GM18499 (cell line): ENCODE measurements around the gene TLE7.

Experiments used
- ATAC-seq: cut with Tn5 transposase; IDR thresholded peaks from one replicate; pipeline ENCODE4 v1.9.1; 2021; ENCODE audit warnings: moderate number of reproducible peaks; ENCODE audit not compliant: insufficient read depth, unreplicated experiment

Gene TLE7

GRCh38 chr16:71453036-71453435, 11.2 kb upstream of the TLE7 start:
- ATAC-seq, result no peak

DNA sequence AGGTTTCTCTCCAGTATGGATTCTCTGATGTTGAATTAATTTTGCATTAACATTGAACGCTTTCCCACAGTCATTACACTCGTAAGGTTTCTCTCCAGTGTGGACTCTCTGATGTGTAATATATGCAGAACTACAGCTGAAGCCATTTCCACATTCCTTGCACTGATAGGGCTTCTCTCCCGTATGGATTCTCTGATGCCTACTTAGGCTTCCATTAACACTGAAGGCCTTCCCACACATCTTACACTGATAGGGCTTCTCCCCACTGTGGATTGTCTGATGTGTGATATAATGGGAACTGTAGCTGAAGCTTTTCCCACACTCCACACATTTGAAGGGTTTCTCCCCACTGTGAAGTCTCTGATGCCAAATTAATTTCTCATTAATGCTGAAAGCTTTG, 7.2 kb upstream of the TLE7 start:
- ATAC-seq, result no peak

DNA sequence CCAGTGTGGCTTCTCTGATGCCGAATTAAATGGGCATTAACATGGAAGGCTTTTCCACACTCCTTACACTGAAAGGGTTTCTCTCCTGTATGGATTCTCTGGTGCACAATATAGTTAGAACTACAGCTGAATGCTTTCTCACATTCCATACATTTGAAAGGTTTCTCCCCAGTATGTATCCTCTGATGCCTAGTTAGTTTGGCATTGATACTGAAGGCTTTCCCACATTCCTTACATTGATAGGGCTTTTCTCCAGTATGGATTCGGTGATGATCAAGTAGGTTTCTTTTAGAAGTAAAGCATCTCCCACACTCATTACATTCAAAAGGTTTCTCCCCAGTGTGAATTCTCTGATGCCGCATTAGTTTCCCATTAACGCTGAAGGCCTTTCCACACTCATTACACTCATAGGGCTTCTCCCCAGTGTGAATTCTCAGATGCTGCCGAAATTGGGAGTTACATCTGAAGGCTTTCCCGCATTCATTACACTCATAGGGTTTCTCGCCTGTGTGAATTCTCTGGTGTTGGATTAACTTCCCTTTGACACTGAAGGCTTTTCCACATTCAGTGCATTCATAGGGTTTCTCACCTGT, 6.5 kb upstream of the TLE7 start:
- no peak for ATAC-seq

- no peak for ATAC-seq
Observed at GRCh38 chr16:71443714-71444113, 1.9 kb upstream of the TLE7 start.

DNA sequence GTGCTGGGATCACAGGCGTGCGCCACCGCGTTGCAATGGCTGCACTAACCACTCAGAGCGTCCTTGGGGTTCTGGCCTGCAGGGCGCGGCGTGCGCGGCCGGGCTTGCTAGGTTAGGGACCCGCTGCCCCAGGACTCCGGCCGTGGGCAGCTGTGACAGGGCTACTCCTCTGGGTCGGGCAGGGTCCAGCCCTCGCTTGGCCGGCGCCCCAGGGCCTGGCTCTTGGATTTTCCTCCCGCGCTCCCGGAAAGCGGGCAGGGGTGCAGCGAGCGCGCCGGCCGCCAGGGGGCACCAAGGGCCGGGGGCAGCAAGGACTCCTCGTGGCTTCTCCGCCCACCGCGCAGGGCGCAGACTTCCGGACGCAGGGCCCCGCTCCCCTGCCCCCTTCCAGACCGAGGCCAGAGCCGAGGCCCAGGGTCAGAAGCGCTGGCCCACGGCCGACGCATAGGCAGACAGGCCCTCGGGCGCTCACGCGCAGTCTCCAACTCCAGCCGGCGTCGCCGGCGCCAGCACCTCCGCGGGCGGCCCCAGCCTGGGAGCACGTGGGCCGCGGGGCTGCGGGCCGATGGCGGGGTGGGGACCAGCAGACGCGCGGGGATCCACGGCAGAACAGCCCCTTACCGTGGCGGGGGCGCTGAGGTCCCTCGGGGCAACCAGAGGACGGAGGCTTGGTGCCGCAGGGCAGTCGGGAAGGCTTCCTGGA, 355 bp downstream of the TLE7 start:
- ATAC-seq, result no peak

- no peak for ATAC-seq
Observed at GRCh38 chr16:71440669-71441347, 1.0 kb downstream of the TLE7 start.

GRCh38 chr16:71439523-71439922, 2.3 kb downstream of the TLE7 start:
- ATAC-seq, result no peak

DNA sequence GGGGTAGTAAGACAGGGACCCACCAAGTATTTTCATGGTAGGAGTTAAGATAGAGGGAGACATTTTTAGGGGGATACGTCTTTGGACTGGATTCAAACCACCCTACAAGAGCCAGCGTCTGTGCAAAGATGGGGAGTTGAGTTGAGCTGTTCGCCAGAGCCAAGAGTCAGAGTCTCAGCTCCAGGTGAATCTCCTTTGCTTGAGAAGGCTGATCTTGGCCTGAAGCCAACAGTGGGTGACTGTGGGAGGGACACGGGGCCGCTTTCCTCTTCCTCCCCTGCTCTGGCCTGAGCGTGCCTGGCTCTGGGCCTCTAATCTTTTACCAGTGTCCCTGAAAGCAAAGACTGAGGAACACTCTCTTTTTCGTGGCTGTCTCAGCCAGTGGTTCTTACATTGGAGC, 5.4 kb downstream of the TLE7 start:
- no peak for ATAC-seq

- ATAC-seq, result no peak
Observed at GRCh38 chr16:71432906-71433305, 8.9 kb downstream of the TLE7 start.

DNA sequence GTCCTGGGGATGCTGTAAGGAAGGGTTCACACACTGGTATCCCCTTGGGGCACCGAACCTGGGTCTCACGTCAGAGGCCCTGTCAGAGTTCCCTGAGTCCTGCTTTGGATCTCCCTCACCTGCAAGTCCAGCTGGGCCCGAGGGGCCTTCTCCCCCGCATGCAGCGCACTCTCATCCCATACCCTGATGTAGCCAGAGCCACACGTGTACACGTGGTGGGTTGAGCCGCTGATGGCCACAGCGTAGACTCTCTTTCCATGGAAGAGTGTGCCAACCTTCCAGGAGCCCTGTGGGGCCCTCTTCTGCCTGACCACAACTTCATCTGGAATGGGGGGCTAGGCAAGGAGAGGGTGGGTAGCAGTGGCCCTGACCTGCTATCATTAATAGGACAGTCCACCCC, 9.9 kb downstream of the TLE7 start:
- no peak for ATAC-seq

DNA sequence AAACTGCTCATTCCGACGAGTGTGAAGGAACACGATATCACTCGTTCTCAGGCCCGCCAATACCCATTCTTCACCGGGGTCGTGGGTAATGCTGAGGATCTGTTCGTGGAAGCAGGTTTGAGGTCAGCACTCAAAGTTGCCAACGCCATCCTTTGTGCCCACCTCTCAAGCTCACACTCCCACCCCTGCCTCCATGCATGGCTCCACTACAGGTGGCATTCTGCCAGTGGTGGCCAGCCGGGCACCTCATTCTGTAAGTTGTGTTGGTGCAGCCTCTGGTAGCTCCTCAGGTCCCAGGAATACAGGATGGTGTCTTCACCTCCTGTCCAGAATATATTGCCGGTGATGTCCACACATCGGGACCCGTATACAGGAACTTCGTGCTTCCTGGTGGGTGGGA, 10.7 kb downstream of the TLE7 start:
- ATAC-seq, result no peak

DNA sequence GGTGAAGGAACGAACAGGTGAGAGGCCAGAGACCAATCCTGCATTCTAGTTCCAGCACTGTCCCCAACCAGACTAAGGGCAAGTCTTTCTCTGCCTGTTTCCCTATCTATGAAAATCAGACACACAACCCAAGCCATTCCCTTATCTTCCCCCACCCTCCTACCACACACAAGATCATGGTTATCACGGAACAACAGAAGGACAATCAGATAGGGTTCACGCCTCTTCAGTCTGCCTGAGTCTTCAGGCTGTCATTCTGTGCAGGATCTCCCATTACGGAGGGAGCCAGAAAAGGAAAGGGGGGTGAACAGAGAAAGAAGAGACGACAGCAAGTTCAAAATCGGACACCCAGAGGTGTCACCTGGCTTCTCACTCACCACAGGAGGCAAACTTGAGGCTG, 11.1 kb downstream of the TLE7 start:
- no peak for ATAC-seq

GRCh38 chr16:71429581-71429980, 12.3 kb downstream of the TLE7 start:
- ATAC-seq, result no peak

DNA sequence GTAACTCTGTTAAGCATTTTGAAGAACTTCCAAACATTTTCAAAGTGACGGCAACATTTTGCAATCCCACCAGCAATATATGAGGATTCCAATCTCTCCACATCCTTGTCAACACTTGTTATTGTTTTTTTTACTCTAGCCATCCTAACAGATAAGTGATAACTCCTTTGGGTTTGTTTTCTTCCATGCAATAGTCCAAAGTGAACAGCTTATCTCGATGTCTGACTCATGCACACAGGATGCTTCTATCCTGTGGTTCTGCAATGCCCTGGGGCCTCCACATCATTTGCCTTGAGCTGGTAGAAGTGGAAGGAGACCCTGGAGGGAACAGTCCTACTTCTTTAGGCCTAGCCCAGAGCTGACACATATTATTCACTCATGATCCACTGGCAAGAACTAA, 13.0 kb downstream of the TLE7 start:
- no peak for ATAC-seq

DNA sequence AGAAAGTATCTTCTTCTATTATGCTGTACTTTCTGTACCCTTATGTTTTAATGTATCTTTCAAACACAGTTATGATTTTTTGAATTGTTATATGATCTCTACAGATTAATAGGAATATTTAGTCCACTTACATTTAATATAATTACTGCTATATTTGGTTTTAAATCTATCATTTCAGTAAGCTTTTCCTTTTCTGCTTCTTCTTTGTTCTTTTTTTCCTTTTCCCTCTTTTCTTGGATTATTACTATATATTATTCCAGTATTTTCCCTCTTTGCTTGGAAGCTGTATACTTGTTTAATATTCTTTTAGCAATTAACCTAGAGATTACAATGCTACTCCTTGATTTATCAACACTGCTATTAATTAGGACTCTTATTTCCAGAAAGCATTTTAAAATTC, 13.5 kb downstream of the TLE7 start:
- no peak for ATAC-seq

- no peak for ATAC-seq
Observed at GRCh38 chr16:71426880-71427615, 14.8 kb downstream of the TLE7 start.

GRCh38 chr16:71426069-71426879, 15.6 kb downstream of the TLE7 start:
- ATAC-seq, result peak; percentile 50

DNA sequence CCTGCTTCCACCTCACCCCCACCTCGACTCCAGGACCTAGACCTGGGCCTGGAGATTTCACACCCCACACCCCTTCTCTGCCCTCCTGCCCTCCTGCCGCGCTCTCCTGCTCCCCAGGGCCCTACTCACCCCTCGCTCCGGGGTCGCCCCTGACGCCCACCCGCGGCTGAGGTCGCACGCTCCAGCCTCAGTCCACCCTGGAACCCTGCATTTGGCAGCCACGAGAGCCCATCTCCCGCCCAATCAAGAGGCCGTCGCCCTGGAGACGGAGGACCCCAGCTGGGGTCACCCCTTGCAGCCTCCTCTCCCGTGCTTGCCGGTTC, 16.1 kb downstream of the TLE7 start:
- ATAC-seq, result no peak

DNA sequence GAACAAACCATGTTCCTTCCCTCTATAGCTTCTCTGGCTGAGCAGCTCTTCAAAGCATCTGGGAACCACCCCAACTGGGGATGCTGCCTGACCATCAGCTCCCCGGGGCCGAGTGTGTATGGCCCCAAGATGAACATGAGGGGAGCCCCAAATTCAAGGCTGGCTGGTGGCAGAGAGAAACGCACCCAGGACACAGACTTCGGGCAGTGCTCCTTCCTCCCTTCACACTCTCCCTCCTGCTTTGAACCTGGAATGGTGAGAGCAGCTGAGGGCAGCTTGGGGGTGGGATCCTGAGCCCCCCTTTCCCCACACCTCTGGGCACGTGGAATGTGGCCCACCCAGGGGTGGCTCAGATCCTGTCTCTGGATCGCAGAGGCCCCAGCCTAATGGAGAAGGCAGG, 17.2 kb downstream of the TLE7 start:
- ATAC-seq, result no peak

GRCh38 chr16:71423865-71424264, 18.0 kb downstream of the TLE7 start:
- no peak for ATAC-seq

GRCh38 chr16:71423016-71423415, 18.8 kb downstream of the TLE7 start:
- ATAC-seq, result no peak
